A549 (cell line): ENCODE data around the gene RASA3.
"Not testable (repeated sequence)": the region's sequence is repeated elsewhere in the genome, so short reads cannot be mapped to it uniquely, and the experiment has no call there.

Source experiments
- CBX2 ChIP-seq: fragments of 200-600 bp; sonication (generic); IDR thresholded peaks from 2 replicates; pipeline ENCODE4 v1.6.1; 2016; ENCODE audit warnings: low read depth, mild to moderate bottlenecking, borderline replicate concordance
- CTCF ChIP-seq: fragments of >200 bp; sonication (Bioruptor Twin); formaldehyde crosslinking; IDR thresholded peaks from 3 replicates; pipeline ENCODE4 v1.5.1; 2016
- HDAC2 ChIP-seq: fragments of 200-600 bp; sonication (generic); IDR thresholded peaks from 2 replicates; pipeline ENCODE4 v1.6.1; 2016
- NFE2L2 ChIP-seq: fragments of 150-350 bp; conservative IDR thresholded peaks from 2 replicates; pipeline ENCODE4 v1.6.1; 2014; ENCODE audit warnings: low read length
- POLR2A ChIP-seq: IDR thresholded peaks from 2 replicates; pipeline ENCODE4 v1.6.1; 2012; ENCODE audit warnings: mild to moderate bottlenecking, low read length
- RAD21 ChIP-seq, 2 experiments: fragments of >200 bp in 1 of 2; sonication (Bioruptor Twin) in 1 of 2; formaldehyde crosslinking in 1 of 2; IDR thresholded peaks in 1 of 2; conservative IDR thresholded peaks in 1 of 2; 2 replicates in 1 of 2; 3 replicates in 1 of 2; pipeline ENCODE4 v1.6.1; 2012 to 2018; ENCODE audit warnings: inconsistent platforms in 1 of 2
- TP53 ChIP-seq: fragments of 250-450 bp; sonication (Bioruptor Pico); IDR thresholded peaks from 2 replicates; pipeline ENCODE4 v1.5.0; 2021; ENCODE audit warnings: mild to moderate bottlenecking, moderate library complexity
- USF2 ChIP-seq: fragments of 450-650 bp; IDR thresholded peaks from 2 replicates; pipeline ENCODE4 v1.6.1; 2014; ENCODE audit warnings: antibody characterized with exemption
- ZSCAN20 ChIP-seq: fragments of 250-450 bp; sonication (Bioruptor Pico); IDR thresholded peaks from 2 replicates; pipeline ENCODE4 v1.8.0; 2022; ENCODE audit warnings: mild to moderate bottlenecking, moderate library complexity
- TF ChIP-seq, protein P1 (sequence below): fragments of 200-600 bp; sonication (generic); IDR thresholded peaks from 2 replicates; pipeline ENCODE4 v1.6.1; 2016; ENCODE audit warnings: antibody characterized with exemption, mild to moderate bottlenecking, moderate library complexity
- TF ChIP-seq, protein P2 (sequence below): fragments of 150-350 bp; IDR thresholded peaks from 2 replicates; pipeline ENCODE4 v1.6.1; 2014; ENCODE audit warnings: low read depth, mild to moderate bottlenecking, low read length

- TF ChIP-seq, protein P1, sequence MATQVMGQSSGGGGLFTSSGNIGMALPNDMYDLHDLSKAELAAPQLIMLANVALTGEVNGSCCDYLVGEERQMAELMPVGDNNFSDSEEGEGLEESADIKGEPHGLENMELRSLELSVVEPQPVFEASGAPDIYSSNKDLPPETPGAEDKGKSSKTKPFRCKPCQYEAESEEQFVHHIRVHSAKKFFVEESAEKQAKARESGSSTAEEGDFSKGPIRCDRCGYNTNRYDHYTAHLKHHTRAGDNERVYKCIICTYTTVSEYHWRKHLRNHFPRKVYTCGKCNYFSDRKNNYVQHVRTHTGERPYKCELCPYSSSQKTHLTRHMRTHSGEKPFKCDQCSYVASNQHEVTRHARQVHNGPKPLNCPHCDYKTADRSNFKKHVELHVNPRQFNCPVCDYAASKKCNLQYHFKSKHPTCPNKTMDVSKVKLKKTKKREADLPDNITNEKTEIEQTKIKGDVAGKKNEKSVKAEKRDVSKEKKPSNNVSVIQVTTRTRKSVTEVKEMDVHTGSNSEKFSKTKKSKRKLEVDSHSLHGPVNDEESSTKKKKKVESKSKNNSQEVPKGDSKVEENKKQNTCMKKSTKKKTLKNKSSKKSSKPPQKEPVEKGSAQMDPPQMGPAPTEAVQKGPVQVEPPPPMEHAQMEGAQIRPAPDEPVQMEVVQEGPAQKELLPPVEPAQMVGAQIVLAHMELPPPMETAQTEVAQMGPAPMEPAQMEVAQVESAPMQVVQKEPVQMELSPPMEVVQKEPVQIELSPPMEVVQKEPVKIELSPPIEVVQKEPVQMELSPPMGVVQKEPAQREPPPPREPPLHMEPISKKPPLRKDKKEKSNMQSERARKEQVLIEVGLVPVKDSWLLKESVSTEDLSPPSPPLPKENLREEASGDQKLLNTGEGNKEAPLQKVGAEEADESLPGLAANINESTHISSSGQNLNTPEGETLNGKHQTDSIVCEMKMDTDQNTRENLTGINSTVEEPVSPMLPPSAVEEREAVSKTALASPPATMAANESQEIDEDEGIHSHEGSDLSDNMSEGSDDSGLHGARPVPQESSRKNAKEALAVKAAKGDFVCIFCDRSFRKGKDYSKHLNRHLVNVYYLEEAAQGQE = not testable (repeated sequence)
- not testable (repeated sequence) for TF ChIP-seq POLR2A; CTCF; USF2; RAD21 (conservative IDR thresholded peaks at IDR 0.05 in 1 of 2, IDR thresholded peaks at IDR 0.05 in 1 of 2); TP53 (CRISPR knock-in tag); NFE2L2; HDAC2; CBX2; ZSCAN20 (CRISPR knock-in tag)
- TF ChIP-seq, protein P2, sequence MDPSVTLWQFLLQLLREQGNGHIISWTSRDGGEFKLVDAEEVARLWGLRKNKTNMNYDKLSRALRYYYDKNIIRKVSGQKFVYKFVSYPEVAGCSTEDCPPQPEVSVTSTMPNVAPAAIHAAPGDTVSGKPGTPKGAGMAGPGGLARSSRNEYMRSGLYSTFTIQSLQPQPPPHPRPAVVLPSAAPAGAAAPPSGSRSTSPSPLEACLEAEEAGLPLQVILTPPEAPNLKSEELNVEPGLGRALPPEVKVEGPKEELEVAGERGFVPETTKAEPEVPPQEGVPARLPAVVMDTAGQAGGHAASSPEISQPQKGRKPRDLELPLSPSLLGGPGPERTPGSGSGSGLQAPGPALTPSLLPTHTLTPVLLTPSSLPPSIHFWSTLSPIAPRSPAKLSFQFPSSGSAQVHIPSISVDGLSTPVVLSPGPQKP = not testable (repeated sequence)
Measured at GRCh38 chr13:114148886-114149285, 16.5 kb upstream of the RASA3 start.
